IMR-90 (cell line): ENCODE data around the gene SUSD1. TPM values are rescaled to one million over a fixed set of nuclear protein-coding genes. Genes with fewer than 3 reads are reported as not detected.

Source experiments
- ATAC-seq: fragments of 200-7000 bp; cut with Tn5 transposase; 2 replicates; pipeline ENCODE4 v1.9.1; 2020; ENCODE audit warnings: low read depth, mild to moderate bottlenecking, moderate library complexity
- BruUV-seq: library from RNA; stranded (reverse); fragments of 400-500 nt; replicated peaks from 2 replicates; lab custom pipeline; 2021; lab: Mats Ljungman, UMichigan
- CTCF ChIA-PET: fragments of 300-600 bp; formaldehyde crosslinking; extraction: SDS; loops from one replicate; lab custom pipeline; 2021; ENCODE audit warnings: antibody characterized with exemption; lab: Yijun Ruan, JAX
- POLR2A ChIA-PET: fragments of 300-600 bp; sonication (Branson Sonifier 250); formaldehyde crosslinking; loops from one replicate; lab custom pipeline; 2022; ENCODE audit warnings: antibody characterized with exemption; ENCODE audit not compliant: unreplicated experiment; lab: Charles Lee
- DNase-seq: peaks from one replicate; pipeline ENCODE4 v3.0.0; 2013
- H2AFZ ChIP-seq: replicated peaks from 2 replicates; pipeline ENCODE3; 2013; ENCODE audit warnings: low read length, mild to moderate bottlenecking; ENCODE audit not compliant: poor library complexity
- H2AK5ac ChIP-seq: 2 replicates; pipeline ENCODE4 v1.6.1; 2013; ENCODE audit warnings: low read depth, low read length, inconsistent platforms
- H2AK9ac ChIP-seq: replicated peaks from 2 replicates; pipeline ENCODE3; 2013; ENCODE audit warnings: mild to moderate bottlenecking, low read depth, low read length, moderate library complexity; ENCODE audit not compliant: poor library complexity
- H2BK120ac ChIP-seq: 2 replicates; pipeline ENCODE4 v1.6.1; 2013; ENCODE audit warnings: low read depth, low read length, inconsistent platforms
- H2BK15ac ChIP-seq: 3 replicates; pipeline ENCODE4 v1.6.1; 2013; ENCODE audit warnings: low read depth, low read length, inconsistent platforms
- H2BK20ac ChIP-seq: 2 replicates; pipeline ENCODE4 v1.6.1; 2013; ENCODE audit warnings: low read depth, mild to moderate bottlenecking, inconsistent platforms, low read length, moderate library complexity
- H2BK5ac ChIP-seq: 2 replicates; pipeline ENCODE4 v1.6.1; 2013; ENCODE audit warnings: mild to moderate bottlenecking, low read depth, low read length, inconsistent platforms; ENCODE audit not compliant: poor library complexity, severe bottlenecking
- H3K14ac ChIP-seq: replicated peaks from 2 replicates; pipeline ENCODE4 v1.6.1; 2013; ENCODE audit warnings: low read depth, low read length, inconsistent platforms
- H3K18ac ChIP-seq: 2 replicates; pipeline ENCODE4 v1.6.1; 2013; ENCODE audit warnings: low read depth, low read length, control low read depth
- H3K23ac ChIP-seq: 2 replicates; pipeline ENCODE4 v1.6.1; 2013; ENCODE audit warnings: low read depth, low read length, inconsistent platforms
- H3K27ac ChIP-seq: 2 replicates; pipeline ENCODE4 v1.5.1; 2013; ENCODE audit warnings: mild to moderate bottlenecking, control low read depth, low read length; ENCODE audit not compliant: insufficient read depth
- H3K27me3 ChIP-seq: 2 replicates; pipeline ENCODE4 v1.6.1; 2013; ENCODE audit warnings: low read length; ENCODE audit not compliant: control insufficient read depth, insufficient read depth
- H3K36me3 ChIP-seq: 2 replicates; pipeline ENCODE4 v1.6.1; 2013; ENCODE audit warnings: low read length, mixed read lengths; ENCODE audit not compliant: control insufficient read depth, insufficient read depth
- H3K4ac ChIP-seq: 2 replicates; pipeline ENCODE4 v1.6.1; 2013; ENCODE audit warnings: low read depth, low read length, inconsistent platforms
- H3K4me1 ChIP-seq: 2 replicates; pipeline ENCODE4 v1.6.1; 2013; ENCODE audit warnings: low read length, mixed read lengths; ENCODE audit not compliant: control insufficient read depth, insufficient read depth
- H3K4me2 ChIP-seq: 2 replicates; pipeline ENCODE4 v1.6.1; 2013; ENCODE audit warnings: low read depth, mild to moderate bottlenecking, control low read depth, low read length, moderate library complexity
- H3K4me3 ChIP-seq: 2 replicates; pipeline ENCODE4 v1.5.1; 2013; ENCODE audit warnings: low read depth, mild to moderate bottlenecking, control low read depth, low read length, moderate library complexity; ENCODE audit not compliant: insufficient read depth
- H3K56ac ChIP-seq: 2 replicates; pipeline ENCODE4 v1.6.1; 2013; ENCODE audit warnings: low read length, inconsistent platforms; ENCODE audit not compliant: insufficient read depth; ENCODE audit errors: extremely low read depth
- H3K79me1 ChIP-seq, 2 experiments: 2 replicates each; pipeline ENCODE4 v1.6.1; 2013; ENCODE audit warnings: low read length in 2 of 2, inconsistent platforms in 1 of 2, low read depth in 1 of 2
- H3K9ac ChIP-seq: 2 replicates; pipeline ENCODE4 v1.6.1; 2013; ENCODE audit warnings: low read depth, low read length, control low read depth
- H3K9me1 ChIP-seq: 2 replicates; pipeline ENCODE4 v1.6.1; 2013; ENCODE audit warnings: low read length, inconsistent platforms; ENCODE audit not compliant: insufficient read depth
- H3K9me3 ChIP-seq: 2 replicates; pipeline ENCODE4 v1.6.1; 2013; ENCODE audit warnings: low read length; ENCODE audit not compliant: control insufficient read depth, insufficient read depth
- H4K20me1 ChIP-seq: 2 replicates; pipeline ENCODE4 v1.6.1; 2013; ENCODE audit warnings: low read length, inconsistent platforms; ENCODE audit not compliant: insufficient read depth
- H4K5ac ChIP-seq: 2 replicates; pipeline ENCODE4 v1.6.1; 2013; ENCODE audit warnings: mild to moderate bottlenecking, low read depth, low read length, control low read depth
- H4K8ac ChIP-seq, 2 experiments: 2 replicates each; pipeline ENCODE4 v1.6.1; 2013; ENCODE audit warnings: low read depth in 2 of 2, low read length in 2 of 2, control low read depth in 1 of 2, inconsistent platforms in 1 of 2
- H4K91ac ChIP-seq: 2 replicates; pipeline ENCODE4 v1.6.1; 2013; ENCODE audit warnings: low read depth, low read length, inconsistent platforms; ENCODE audit not compliant: insufficient read depth
- CHD1 ChIP-seq: IDR thresholded peaks from 2 replicates; pipeline ENCODE4 v1.6.1; 2012; ENCODE audit warnings: low read depth, low read length, improper control_type of control experiment
- ELK1 ChIP-seq: fragments of 150-350 bp; IDR thresholded peaks from 2 replicates; pipeline ENCODE4 v1.6.1; 2016; ENCODE audit warnings: low read depth, mild to moderate bottlenecking, low read length, moderate library complexity, borderline replicate concordance
- FOS ChIP-seq: fragments of 150-350 bp; IDR thresholded peaks from 2 replicates; pipeline ENCODE4 v1.6.1; 2016; ENCODE audit warnings: low read depth, low read length
- MAFK ChIP-seq: IDR thresholded peaks from 2 replicates; pipeline ENCODE4 v1.6.1; 2012; ENCODE audit warnings: low read depth, low read length, improper control_type of control experiment
- NFE2L2 ChIP-seq: fragments of 150-350 bp; IDR thresholded peaks from 2 replicates; pipeline ENCODE4 v1.6.1; 2016; ENCODE audit warnings: low read depth, mild to moderate bottlenecking, low read length
- RAD21 ChIP-seq: IDR thresholded peaks from 2 replicates; pipeline ENCODE4 v1.6.1; 2012; ENCODE audit warnings: low read length, improper control_type of control experiment
- RCOR1 ChIP-seq: IDR thresholded peaks from 2 replicates; pipeline ENCODE4 v1.6.1; 2012; ENCODE audit warnings: mild to moderate bottlenecking, low read length, improper control_type of control experiment; ENCODE audit not compliant: insufficient replicate concordance
- SMC3 ChIP-seq: fragments of 150-350 bp; IDR thresholded peaks from 2 replicates; pipeline ENCODE4 v1.6.1; 2016; ENCODE audit warnings: low read depth, mild to moderate bottlenecking, antibody characterized with exemption, low read length, moderate library complexity
- WGBS, 2 experiments: methylation state at CpG; one replicate each; pipeline versions ENCODE4 v1.1.5 to v1.1.7; 2013; ENCODE audit warnings: missing lambda C conversion rate in 2 of 2; ENCODE audit not compliant: insufficient read length in 1 of 2; ENCODE audit errors: extremely low coverage in 2 of 2; 5-methylcytosine and 5-hydroxymethylcytosine counted together
- dilution Hi-C: fragments of 300-500 bp; cut with HindIII; formaldehyde crosslinking; loops from one replicate; pipeline ENCODE4 v1.14.3; 2018; ENCODE audit warnings: low sequenced_read_pairs; ENCODE audit not compliant: unreplicated experiment
- in situ Hi-C: fragments of 300-500 bp; cut with MboI; formaldehyde crosslinking; loops from 3 replicates; pipeline ENCODE4 v1.14.3; 2019; ENCODE audit warnings: low sequenced_read_pairs, inconsistent platforms, mixed read lengths
- intact Hi-C: fragments of 100-400 bp; cut with micrococcal nuclease; formaldehyde crosslinking; loops from 2 replicates; pipeline ENCODE4 v1.10.0; 2022
- polyA plus RNA-seq, 3 experiments: library from polyadenylated mRNA; depleted of rRNA; stranded (reverse); fragments of >200 nt; gene quantifications; 2 replicates each; pipeline ENCODE4 v1.2.3, GENCODE V29; 2012; ENCODE audit warnings: low replicate concordance in 1 of 3
- total RNA-seq: library from RNA; depleted of rRNA; stranded (reverse); fragments of >200 nt; gene quantifications from 2 replicates; pipeline ENCODE4 v1.2.3, GENCODE V29; 2012

The SUSD1 gene
- total and polyA plus RNA-seq, 2 of the 4 experiments (the other 2 are of a cell fraction) = 4.0 to 4.7 TPM

- TF ChIP-seq ELK1 (no peak), SMC3 (no peak), CHD1 (no peak)
Observed at GRCh38 chr9:112094948-112095681, 80.0 kb downstream of the SUSD1 start (continued).

- ChIA-PET CTCF (interaction anchor here (1.1 kb wide), 1 partner anchor 266 kb away, joined by 4 read pairs; no protein-coding TSS in a partner anchor), POLR2A (no interaction called here)
- Histone ChIP-seq H3K18ac (no peak overlapping the region), H2AK9ac (no peak overlapping the region), H4K91ac (no peak overlapping the region), H3K23ac (no peak overlapping the region), H2BK5ac (no peak overlapping the region), H3K79me1 (no peaks in the 10 kb centered on the region), H2AK5ac (no peak overlapping the region), H3K4ac (no peak overlapping the region), H3K36me3 (no peaks in the 10 kb centered on the region), H3K9me3 (no peaks in the 10 kb centered on the region), H3K27ac (no peak overlapping the region), H2BK15ac (no peak overlapping the region), H4K20me1 (no peaks in the 10 kb centered on the region), H2BK120ac (no peak overlapping the region), H2AFZ (no peak overlapping the region), H3K56ac (no peak overlapping the region), H2BK20ac (no peak overlapping the region), H3K9ac (no peak overlapping the region), H3K27me3 (no peaks in the 10 kb centered on the region), H3K14ac (no peak overlapping the region), H4K8ac (no peak overlapping the region), H3K4me2 (no peak overlapping the region), H3K4me1 (no peaks in the 10 kb centered on the region), H4K5ac (no peak overlapping the region), H3K4me3 (no peak overlapping the region), H3K9me1 (no peaks in the 10 kb centered on the region)
- no CpG with 5 or more reads among the region's 2 CpGs for WGBS, 2 experiments
- no peak for TF ChIP-seq FOS
- TF ChIP-seq RAD21 = no peak
- TF ChIP-seq CHD1 = no peak
- TF ChIP-seq MAFK = no peak
- no peak for TF ChIP-seq NFE2L2
- TF ChIP-seq RCOR1 = no peak
- intact Hi-C loops (loop anchor here (5.0 kb wide), 1 partner anchor 618 kb away; no protein-coding TSS in a partner anchor), dilution Hi-C loops (no loop called here), in situ Hi-C loops (loop anchor here (5.0 to 25.0 kb wide), 2 partner anchors 268 to 618 kb away; partner anchors contain the start of gene INIP)
- ATAC-seq (no peak), DNase-seq (no peak)
- BruUV-seq = no TSS peak
Observed at GRCh38 chr9:112094241-112094640, 80.9 kb downstream of the SUSD1 start.
